ENCODE results near the gene ZNF57. TPM values are rescaled to one million over a fixed set of nuclear protein-coding genes. Genes with fewer than 3 reads are reported as not detected.
"Not testable (repeated sequence)": the region's sequence is repeated elsewhere in the genome, so short reads cannot be mapped to it uniquely, and the experiment has no call there.

ZNF57 gene
- total RNA-seq, 1 donor from 2014 or later = not detected

- Histone ChIP-seq H2AFZ (ENCODE audit: low read depth, low read length) (no peak overlapping the region), H3K27me3 (ENCODE audit: insufficient read depth, low read length) (no peaks in the 10 kb centered on the region), H3K36me3 (ENCODE audit: insufficient read depth, low read length) (no peaks in the 10 kb centered on the region), H3K4me2 (ENCODE audit: low read length) (no peak overlapping the region), H3K27ac (ENCODE audit: low read depth, low read length) (no peak overlapping the region), H3K79me2 (ENCODE audit: insufficient read depth, low read length) (no peaks in the 10 kb centered on the region), H3K4me3 (ENCODE audit: insufficient read depth, low read depth, low read length) (no peak overlapping the region), H4K20me1 (ENCODE audit: insufficient read depth, low read length) (no peaks in the 10 kb centered on the region), H3K9me3 (ENCODE audit: insufficient read depth, low read depth, low read length) (no peaks in the 10 kb centered on the region), H3K4me1 (ENCODE audit: insufficient read depth, low read length) (no peaks in the 10 kb centered on the region), H3K9ac (ENCODE audit: low read length) (no peak overlapping the region)
- Mint-ChIP-seq H3K27me3 (ENCODE audit: low read depth, unreplicated experiment) (peaks cover 5% of the 10 kb centered on the region), H3K27ac (ENCODE audit: unreplicated experiment) (no peak overlapping the region), H3K4me1 (ENCODE audit: low read depth, unreplicated experiment) (no peaks in the 10 kb centered on the region), H3K9me3 (ENCODE audit: unreplicated experiment) (peaks cover 20% of the 10 kb centered on the region), H3K4me3 (ENCODE audit: unreplicated experiment) (no peak overlapping the region), H3K36me3 (ENCODE audit: low read depth, unreplicated experiment) (no peaks in the 10 kb centered on the region)
- TF ChIP-seq EZH2 (IDR thresholded peaks at IDR 0.05; ENCODE audit: insufficient read depth, low read length) = no peak
- TF ChIP-seq CTCF (IDR thresholded peaks at IDR 0.05; ENCODE audit: insufficient read depth, low read depth, low read length) = no peak
- FAIRE-seq (no peak), DNase-seq (ENCODE audit: low read depth) (no peak)
Observed at GRCh38 chr19:2869618-2870017, 31.1 kb upstream of the ZNF57 start.

- not testable (repeated sequence) for H3K27me3 Mint-ChIP-seq (ENCODE audit: low read depth, unreplicated experiment); H4K20me1 ChIP-seq (ENCODE audit: insufficient read depth, low read length); FAIRE-seq; H3K9me3 ChIP-seq (ENCODE audit: insufficient read depth, low read depth, low read length); H3K4me3 ChIP-seq (ENCODE audit: insufficient read depth, low read depth, low read length); H3K4me2 ChIP-seq (ENCODE audit: low read length); H3K27me3 ChIP-seq (ENCODE audit: insufficient read depth, low read length); H3K36me3 Mint-ChIP-seq (ENCODE audit: low read depth, unreplicated experiment); DNase-seq (ENCODE audit: low read depth); H3K4me3 Mint-ChIP-seq (ENCODE audit: unreplicated experiment); H3K79me2 ChIP-seq (ENCODE audit: insufficient read depth, low read length); H3K4me1 Mint-ChIP-seq (ENCODE audit: low read depth, unreplicated experiment); H2AFZ ChIP-seq (ENCODE audit: low read depth, low read length); H3K4me1 ChIP-seq (ENCODE audit: insufficient read depth, low read length); H3K27ac Mint-ChIP-seq (ENCODE audit: unreplicated experiment); H3K36me3 ChIP-seq (ENCODE audit: insufficient read depth, low read length); H3K27ac ChIP-seq (ENCODE audit: low read depth, low read length); H3K9ac ChIP-seq (ENCODE audit: low read length)
- H3K9me3 Mint-ChIP-seq (ENCODE audit: unreplicated experiment) = peaks cover 22% of the 10 kb centered on the region
Observed at GRCh38 chr19:2872175-2872574, 28.6 kb upstream of the ZNF57 start.

- no peak overlapping the region for H3K4me2 ChIP-seq (ENCODE audit: low read length)
- Mint-ChIP-seq H3K4me3 (ENCODE audit: unreplicated experiment) (no peak overlapping the region), H3K27me3 (ENCODE audit: low read depth, unreplicated experiment) (no peaks in the 10 kb centered on the region), H3K27ac (ENCODE audit: unreplicated experiment) (peak overlapping the region; percentile 12), H3K4me1 (ENCODE audit: low read depth, unreplicated experiment) (no peaks in the 10 kb centered on the region), H3K36me3 (ENCODE audit: low read depth, unreplicated experiment) (peaks cover 1% of the 10 kb centered on the region), H3K9me3 (ENCODE audit: unreplicated experiment) (peaks cover 27% of the 10 kb centered on the region)
- H3K27me3 ChIP-seq (ENCODE audit: insufficient read depth, low read length) = no peaks in the 10 kb centered on the region
- no peaks in the 10 kb centered on the region for H3K4me1 ChIP-seq (ENCODE audit: insufficient read depth, low read length)
- no peak overlapping the region for H3K4me3 ChIP-seq (ENCODE audit: insufficient read depth, low read depth, low read length)
- H3K9ac ChIP-seq (ENCODE audit: low read length) = no peak overlapping the region
- H3K79me2 ChIP-seq (ENCODE audit: insufficient read depth, low read length) = no peaks in the 10 kb centered on the region
- FAIRE-seq = no peak
- peaks cover 13% of the 10 kb centered on the region for H3K9me3 ChIP-seq (ENCODE audit: insufficient read depth, low read depth, low read length)
- H4K20me1 ChIP-seq (ENCODE audit: insufficient read depth, low read length) = no peaks in the 10 kb centered on the region
- no peak overlapping the region for H3K27ac ChIP-seq (ENCODE audit: low read depth, low read length)
- H2AFZ ChIP-seq (ENCODE audit: low read depth, low read length) = no peak overlapping the region
- TF ChIP-seq CTCF (IDR thresholded peaks at IDR 0.05; ENCODE audit: insufficient read depth, low read depth, low read length) = no peak
- TF ChIP-seq EZH2 (IDR thresholded peaks at IDR 0.05; ENCODE audit: insufficient read depth, low read length) = no peak
- no peak for DNase-seq (ENCODE audit: low read depth)
- no peaks in the 10 kb centered on the region for H3K36me3 ChIP-seq (ENCODE audit: insufficient read depth, low read length)
Observed at GRCh38 chr19:2877398-2878331, 23.1 kb upstream of the ZNF57 start.

Measured in astrocyte (in vitro differentiated cells and primary cell).